GM18511 (cell line): ENCODE results near the gene ST6GALNAC5.

ENCODE experiments used
- ATAC-seq: cut with Tn5 transposase; IDR thresholded peaks from one replicate; pipeline ENCODE4 v1.9.1; 2021; ENCODE audit warnings: mild to moderate bottlenecking, moderate library complexity; ENCODE audit not compliant: unreplicated experiment

ST6GALNAC5 gene

DNA sequence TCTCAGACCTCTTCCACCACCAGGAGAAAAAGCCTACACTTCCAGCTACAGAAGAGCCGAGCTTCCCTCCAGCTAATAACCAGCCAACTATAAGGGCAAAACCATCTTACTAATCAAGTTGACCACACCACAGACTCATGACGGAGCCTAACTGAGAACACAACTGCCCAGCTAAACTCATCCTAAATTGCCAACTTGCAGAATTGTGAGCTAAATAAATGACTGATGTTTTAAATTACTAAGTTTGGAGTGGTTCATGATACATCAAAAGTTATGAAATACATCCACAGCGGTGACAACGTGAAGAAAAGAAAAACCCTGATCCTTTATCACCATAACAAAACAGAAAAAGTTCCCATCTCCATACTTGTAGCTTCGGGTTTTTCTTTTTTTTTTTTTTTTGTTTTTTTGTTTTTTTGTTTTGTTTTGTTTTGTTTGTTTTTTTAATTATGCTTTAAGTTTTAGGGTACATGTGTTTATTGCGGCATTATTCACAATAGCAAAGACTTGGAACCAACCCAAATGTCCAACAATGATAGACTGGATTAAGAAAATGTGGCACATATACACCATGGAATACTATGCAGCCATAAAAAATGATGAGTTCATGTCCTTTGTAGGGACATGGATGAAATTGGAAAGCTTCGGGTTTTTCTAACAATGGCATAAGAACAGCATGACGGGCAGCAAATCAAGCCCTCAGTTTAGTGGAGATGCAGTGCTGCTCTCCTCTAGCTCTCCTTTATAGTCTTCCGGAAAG is 229.4 kb downstream of the ST6GALNAC5 start:
- no peak for ATAC-seq

DNA sequence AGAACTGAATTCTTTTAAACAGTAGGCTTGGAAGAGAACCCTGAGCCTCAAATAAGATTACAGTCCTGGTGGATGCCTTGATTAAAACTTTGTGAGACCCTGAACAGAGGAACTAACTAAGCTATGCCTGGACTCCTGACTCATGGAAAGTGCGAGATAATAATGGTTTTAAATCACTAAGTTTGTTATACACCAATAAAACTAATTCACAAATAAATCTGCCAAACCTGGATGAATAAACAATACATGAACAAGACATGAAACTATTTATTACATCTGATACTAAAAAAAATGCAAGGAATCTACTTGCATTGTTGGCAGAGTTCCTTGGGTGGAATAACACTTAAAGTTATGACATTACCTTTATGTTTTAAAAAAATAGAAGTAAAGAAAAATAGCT is 233.6 kb downstream of the ST6GALNAC5 start:
- ATAC-seq = no peak

DNA sequence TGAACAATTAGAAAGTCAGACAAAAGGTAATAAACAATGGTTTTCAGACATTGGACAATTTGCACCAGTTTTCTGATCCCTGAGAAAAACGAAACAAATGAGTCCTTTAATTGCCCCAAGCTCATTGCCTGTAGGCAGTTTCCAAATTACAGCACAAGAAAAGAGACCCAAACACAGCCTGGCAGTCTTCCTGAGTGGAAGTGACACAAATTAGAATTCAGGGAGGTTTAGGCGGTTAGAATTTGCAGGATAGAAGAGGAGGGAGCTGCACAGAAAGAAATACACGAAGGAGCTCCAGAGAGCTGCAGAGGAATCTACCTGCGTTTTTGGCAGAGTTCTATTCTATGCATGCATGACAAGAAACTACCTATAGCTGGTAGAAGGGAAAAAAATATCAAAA is 236.2 kb downstream of the ST6GALNAC5 start:
- no peak for ATAC-seq

DNA sequence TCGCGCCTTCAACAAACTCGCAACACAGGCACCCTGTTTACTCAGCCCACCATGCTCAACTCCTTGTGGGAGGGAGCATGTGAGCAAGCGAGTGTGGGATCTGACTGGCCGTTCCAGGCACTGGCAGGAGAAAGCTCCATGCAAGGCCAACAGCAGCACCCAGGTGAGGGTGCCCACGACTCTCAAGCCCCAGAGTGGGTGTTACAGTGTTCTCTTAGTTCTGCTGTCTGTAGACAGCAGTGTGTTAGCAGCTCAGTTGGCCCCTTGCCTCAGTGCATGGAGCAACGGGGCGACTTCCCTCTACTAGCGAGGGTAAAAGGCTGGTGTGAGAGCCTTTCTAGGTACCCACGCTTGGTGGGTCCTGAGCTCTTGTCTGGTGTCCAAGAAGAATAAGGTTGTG is 237.4 kb downstream of the ST6GALNAC5 start:
- ATAC-seq = no peak
